Upper lobe of left lung (tissue), 4 donors: ENCODE data around the gene FBXO5.

Experiments
- POLR2A ChIP-seq, 4 donors: fragments of 450-650 bp; IDR thresholded peaks; one replicate each; pipeline ENCODE4 v1.5.1; 2016 to 2017; ENCODE audit warnings: antibody characterized with exemption in 4 of 4, mild to moderate bottlenecking in 2 of 4
- POLR2AphosphoS5 ChIP-seq, 2 donors: sonication (generic); formaldehyde crosslinking; IDR thresholded peaks; one replicate each; pipeline ENCODE4 v1.5.1; 2017; ENCODE audit warnings: antibody characterized with exemption in 2 of 2

DNA sequence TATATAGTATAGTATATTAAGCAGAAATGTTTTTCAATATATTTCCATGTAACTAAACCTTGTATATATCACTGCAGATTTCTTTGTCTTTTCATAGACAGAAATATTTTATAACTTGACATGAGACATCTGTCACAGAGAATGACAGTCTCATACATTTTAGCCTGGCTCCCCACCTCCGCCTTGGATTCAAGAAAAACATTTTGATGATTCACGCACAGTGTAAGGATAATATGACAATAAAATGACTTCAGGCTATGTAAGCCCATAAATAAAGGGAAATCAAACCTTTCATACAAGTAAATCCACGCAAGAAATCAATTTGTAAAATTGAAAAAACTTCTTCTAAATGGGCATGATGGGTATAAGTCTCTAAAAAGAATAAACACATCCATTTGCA, 36.4 kb downstream of the FBXO5 start:
- TF ChIP-seq POLR2A (IDR thresholded peaks at IDR 0.05), result no peak
- no peak for TF ChIP-seq POLR2AphosphoS5 (IDR thresholded peaks at IDR 0.05)
